GM21390 (cell line): Measurements from ENCODE around the gene ADAMTS14.
"Not testable (repeated sequence)": the region's sequence is repeated elsewhere in the genome, so short reads cannot be mapped to it uniquely, and the experiment has no call there.

Experiments
- ATAC-seq: cut with Tn5 transposase; IDR thresholded peaks from one replicate; pipeline ENCODE4 v1.9.1; 2021; ENCODE audit not compliant: unreplicated experiment

Gene ADAMTS14

DNA sequence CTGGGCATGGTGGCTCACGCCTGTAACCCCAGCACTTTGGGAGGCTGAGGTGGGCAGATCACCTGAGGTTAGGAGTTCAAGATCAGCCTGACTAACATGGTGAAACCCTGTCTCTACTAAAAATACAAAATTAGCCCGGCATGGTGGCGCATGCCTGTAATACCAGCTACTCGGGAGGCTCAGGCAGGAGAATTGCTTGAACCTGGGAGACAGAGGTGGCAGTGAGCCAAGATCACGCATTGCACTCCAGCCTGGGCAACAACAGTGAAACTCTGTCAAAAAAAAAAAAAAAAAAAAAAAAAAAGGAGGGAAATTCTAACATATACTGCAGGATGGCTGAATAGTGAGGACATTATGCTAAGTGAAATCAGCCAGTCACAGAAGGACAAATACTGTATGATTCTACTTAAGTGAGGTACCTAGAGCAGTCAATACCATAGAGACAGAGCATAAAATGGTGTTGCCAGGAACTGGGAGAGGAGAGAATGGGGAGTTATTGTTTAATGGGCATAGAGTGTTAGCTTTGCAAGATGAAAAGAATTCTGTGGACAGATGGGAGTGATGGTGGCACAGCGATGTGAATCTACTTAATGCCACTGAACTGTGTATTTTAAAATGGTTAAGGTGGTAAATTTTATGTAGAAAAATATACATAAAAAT is 95.8 kb downstream of the ADAMTS14 start:
- ATAC-seq, result not testable (repeated sequence)

- no peak for ATAC-seq
These were observed 96.8 kb downstream of the ADAMTS14 start for GRCh38 chr10:70769121-70769520.

GRCh38 chr10:70770001-70770400 is 97.7 kb downstream of the ADAMTS14 start:
- ATAC-seq, result no peak

DNA sequence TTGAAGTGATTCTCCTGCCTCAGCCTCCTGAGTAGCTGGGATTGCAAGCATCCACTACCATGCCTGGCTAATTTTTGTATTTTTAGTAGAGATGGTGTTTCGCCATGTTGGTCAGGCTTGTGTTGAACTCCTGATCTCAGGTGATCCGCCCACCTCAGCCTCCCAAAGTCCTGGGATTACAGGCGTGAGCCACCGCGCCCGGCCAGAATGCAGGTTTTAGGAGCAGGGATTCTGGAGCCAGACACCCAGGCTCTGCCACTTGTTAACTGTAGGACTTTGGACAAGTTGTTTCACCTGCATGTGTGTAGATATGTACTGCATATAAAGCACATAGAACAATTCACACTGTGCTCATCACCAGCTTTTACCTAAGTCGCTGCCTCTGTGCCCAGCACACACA is 98.2 kb downstream of the ADAMTS14 start:
- not testable (repeated sequence) for ATAC-seq

GRCh38 chr10:70771311-70772194 is 99.2 kb downstream of the ADAMTS14 start:
- no peak for ATAC-seq

GRCh38 chr10:70772627-70773026 is 100.3 kb downstream of the ADAMTS14 start:
- ATAC-seq, result no peak

GRCh38 chr10:70773461-70773860 is 101.2 kb downstream of the ADAMTS14 start:
- ATAC-seq, result no peak

GRCh38 chr10:70773965-70774809 is 101.9 kb downstream of the ADAMTS14 start:
- no peak for ATAC-seq

- no peak for ATAC-seq
These were observed 102.7 kb downstream of the ADAMTS14 start for GRCh38 chr10:70774810-70775678.

DNA sequence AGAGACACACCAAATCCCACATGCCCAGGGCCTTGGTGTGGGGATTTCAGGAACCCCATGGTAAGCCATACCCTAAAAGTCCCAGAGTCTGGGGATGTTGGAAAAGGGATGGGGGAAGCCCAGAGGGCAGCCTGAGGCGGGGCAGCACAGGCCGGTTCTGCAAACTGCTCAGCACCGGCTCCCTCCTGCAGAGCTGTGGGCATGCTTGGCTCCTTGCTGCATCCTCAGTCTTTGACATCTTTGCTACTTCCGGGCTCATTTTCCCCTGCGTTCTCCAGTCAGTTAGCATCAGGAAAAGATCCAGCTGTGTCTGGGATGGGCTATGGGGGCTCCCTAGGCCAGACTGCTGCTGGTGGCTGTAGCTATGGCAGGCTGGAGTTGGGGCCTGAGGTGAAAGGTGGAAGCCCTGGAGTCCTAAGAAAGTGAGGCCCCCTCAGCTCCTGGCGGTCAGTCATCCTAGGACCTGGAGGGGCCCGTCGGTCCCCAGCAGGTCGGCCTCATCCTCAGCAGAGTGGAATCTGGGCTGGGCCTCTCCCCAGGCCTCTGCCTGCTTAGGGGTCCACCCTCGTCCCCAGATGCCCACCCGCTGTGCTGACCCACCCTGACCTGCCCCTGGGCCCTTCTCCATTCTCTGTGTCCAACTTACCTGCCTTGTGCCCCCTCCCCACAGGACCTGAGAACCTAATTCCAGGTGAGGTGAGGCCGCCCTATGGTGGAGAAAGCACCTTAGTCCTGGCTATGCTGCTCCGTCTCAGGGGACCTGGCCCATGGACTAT is 103.6 kb downstream of the ADAMTS14 start:
- ATAC-seq, result no peak

GRCh38 chr10:70776455-70777005 is 104.2 kb downstream of the ADAMTS14 start:
- no peak for ATAC-seq

GRCh38 chr10:70777063-70777875 is 105.0 kb downstream of the ADAMTS14 start:
- no peak for ATAC-seq

DNA sequence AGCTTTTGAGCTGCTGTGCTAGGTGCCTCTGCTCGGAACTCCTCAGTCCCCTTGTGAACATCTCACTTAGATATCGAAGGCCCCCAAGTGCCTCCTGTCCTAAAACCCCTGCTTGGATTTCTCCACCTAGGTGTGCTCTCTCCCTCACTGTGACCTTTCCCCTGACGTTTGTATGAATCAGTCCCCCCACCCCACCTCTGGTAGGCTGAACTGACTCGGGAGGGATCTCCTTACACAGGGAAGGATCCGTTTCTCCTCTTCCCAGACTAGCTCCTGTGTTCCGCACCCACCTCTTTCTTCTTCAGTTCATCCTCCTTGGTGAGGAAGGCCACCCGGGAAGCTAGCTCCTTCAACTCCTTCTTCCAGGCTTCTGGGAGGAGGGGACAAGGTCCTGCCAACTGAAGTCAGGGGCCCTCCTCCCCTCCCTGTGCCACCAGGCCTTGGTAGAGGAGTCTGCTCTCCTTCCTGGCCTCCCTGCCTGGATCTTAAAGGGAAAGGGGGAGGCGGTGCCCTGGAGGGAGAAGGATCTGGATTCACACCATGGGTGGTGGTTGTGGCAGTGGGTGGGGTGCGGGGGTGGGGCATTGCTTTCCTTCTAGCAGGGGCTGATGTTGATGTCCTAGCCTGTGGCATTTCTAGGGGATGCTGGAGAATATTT is 106.1 kb downstream of the ADAMTS14 start:
- no peak for ATAC-seq

DNA sequence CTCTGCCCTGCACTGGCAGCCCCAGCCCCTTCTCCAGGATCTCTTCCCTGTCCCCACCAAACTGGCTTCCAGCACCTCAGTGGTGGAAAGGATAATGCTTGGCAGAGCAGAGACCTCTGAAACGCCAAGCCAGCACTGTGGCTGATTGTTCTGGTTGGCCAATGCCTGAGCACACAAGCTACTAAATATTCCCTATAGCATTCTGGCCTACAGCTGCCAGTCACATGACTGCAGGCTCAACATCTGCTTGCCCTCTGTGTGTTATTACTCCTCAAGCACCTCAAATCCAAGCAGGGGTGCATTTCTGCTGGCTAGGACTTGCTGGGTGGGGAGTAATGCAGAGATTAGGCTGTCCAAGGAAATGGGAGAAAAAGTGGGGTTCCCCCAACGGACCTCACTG is 106.8 kb downstream of the ADAMTS14 start:
- ATAC-seq, result no peak

- ATAC-seq, result no peak
These were observed 107.4 kb downstream of the ADAMTS14 start for GRCh38 chr10:70779511-70780369.

DNA sequence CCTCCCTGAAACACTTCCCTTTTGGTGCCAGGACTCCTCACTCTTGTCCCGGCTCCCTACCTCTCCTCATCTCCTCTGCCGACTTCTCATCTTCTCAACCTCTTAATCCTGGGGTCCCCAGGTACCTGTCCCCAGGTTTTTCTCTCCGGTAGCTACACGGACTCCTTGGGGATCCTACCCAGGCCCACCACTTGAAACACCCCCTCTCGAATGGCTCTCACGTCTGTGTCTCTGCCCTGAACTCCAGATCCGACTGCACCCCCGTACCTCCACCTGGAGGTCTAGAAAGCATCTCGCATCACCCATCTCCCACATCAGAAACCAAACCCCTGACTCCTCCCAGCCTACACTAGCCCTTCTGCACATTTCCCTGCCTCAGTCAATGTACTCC is 108.1 kb downstream of the ADAMTS14 start:
- no peak for ATAC-seq

- ATAC-seq, result no peak
These were observed 108.5 kb downstream of the ADAMTS14 start for GRCh38 chr10:70780772-70781171.
